Hepatic stellate cell (primary cell): ENCODE results near the gene PTX4.
"Not testable (repeated sequence)": the region's sequence is repeated elsewhere in the genome, so short reads cannot be mapped to it uniquely, and the experiment has no call there.

ENCODE experiments used
- DNase-seq: peaks from one replicate; pipeline ENCODE4 v3.0.0; 2011; ENCODE audit warnings: low spot score

Gene PTX4

DNA sequence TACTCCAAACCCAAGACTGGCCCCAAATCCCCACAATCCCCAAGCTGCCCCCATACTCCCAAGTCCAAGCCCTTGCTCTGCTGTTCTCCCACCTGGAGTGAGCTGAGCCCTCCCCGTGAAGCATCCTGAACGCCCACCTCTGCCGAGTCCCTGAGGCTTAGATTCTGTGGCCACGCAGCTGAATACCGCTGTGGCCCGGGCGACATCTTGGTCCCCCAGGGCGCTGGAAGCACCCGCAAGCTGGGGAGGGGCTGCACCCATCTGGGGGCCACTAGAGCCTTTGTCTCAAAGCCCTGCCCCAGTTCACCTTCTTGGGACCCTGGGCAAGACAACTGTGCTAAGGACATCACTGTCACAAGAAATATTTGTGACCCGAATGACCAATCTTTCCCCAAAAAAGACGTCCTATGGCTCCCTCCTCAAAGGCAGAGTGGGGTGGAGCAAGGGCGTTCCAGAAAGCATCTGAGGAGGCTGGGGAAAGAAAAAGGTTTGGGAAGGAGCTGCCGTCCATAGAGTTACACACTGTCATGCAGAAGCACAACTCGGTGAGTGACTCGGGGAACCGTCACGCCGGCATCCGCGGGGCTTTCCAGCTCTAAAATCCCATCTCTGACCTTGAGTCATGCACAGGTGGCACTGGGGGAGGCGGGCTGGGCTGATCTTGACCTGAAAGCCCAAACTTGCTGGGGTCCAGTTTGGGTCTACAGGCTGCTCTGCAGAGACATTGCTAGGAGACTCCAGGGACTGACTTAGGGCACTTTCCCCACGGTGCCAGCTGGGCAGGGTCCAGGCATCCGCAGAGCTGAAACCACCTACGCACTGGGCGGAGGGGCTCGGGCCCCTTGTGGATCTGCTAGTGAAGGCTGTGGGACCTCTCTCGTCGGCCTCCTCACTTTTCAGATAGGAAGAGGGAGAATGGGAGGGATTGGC lies 6.6 kb downstream of the PTX4 start:
- peak; percentile 27 for DNase-seq

DNA sequence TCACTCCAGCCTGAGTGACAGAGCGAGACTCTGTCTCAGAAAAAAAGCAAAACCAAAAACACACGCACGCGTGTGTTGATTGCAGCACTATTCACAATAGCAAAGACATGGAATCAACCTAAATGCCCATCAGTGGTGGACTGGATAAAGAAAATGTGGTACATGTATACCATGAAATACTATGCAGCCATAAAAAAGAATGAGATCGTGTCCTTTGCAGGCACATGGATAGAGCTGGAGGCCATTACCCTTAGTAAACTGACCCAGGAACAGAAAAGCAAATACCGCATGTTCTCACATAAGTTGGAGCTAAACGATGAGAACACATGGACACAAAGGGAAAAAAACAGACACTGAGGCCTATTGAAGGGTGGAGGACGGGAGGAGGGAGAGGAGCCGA lies 9.8 kb downstream of the PTX4 start:
- DNase-seq: not testable (repeated sequence)

DNA sequence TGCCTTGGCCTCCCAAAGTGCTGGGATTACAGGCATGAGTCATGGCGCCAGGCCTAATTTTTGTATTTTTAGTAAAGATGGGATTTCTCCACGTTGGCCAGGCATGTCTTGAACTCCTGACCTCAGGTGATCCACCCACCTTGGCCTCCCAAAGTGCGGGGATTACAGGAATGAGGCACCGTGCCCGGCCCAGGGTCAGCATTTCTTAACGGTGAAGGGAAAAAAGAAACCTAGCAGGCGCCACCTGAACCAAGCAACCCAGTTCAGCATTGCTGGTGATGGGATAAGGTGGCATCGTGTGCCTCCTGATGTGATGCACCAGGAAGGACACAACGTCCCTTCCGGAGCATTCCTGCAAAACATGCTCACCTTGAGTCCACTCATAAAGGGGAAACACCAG lies 11.7 kb downstream of the PTX4 start:
- DNase-seq: no peak

DNA sequence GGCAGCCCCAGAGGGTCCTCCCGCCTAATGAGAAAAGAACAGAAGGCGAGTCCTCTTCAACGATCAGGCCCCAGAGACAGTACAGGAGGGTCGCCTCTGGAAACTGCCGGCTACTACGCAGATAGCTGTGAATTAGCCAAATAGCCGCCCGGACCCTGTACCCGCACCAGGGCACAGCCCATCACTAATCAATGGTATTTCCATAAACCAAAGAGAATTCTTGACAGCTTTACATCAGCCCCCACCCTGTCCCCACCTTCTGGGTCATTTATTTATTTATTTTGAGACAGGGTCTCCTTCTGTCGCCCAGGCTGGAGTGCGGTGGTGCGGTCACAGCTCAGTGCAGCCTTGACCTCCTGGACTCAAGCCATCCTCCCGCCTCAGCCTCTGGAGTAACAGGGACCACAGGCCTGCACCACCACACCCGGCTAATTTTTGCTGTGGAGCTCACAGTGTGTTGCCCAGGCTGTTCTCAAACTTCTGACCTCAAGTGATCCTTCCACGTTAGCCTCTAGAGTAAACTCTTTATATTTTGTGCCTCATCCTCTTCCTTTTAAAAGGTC lies 13.1 kb downstream of the PTX4 start:
- DNase-seq: no peak

DNA sequence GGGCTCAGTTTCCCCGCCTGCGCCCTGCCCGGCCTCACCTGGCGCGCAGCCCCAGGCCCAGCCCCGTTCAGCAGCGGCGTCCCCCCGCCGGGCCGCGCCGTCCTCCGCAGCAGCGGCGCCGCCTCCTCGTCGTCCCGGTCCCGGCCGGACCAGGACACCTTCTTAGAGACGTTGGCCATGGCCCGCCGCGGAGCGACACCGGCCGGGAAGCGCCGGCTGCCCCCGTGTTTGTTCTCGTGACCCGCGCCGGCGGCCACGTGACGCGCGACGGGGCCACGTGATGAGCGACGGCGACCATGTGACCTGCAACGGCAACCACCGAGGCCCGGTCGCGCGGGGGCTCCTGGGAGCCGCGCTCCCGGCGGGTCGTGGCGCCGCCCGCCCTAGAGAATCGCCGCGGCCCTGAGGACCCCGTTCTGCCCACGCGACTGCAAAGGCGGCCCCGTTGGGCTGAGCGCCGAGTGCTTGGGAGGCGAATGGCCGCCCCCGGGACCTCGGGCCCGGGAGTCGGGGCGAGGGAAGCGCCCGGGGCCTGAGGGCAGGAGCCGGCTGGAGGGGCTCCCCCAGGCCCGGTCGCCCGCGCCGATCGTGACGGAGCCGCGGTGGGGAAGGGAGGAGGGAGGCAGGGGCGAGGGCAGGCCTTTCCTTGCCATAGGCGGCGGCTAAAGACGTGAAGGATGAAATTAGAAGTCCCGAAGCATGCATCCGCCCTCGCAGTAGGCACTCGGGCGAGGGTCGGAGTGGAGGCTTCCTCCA lies 13.8 kb downstream of the PTX4 start, which contains the start of gene CLCN7:
Gene CLCN7 (minus strand): TSS at position 233 of the 756 bp plus-strand sequence. CDS start 54 bp downstream, at position 179.
- DNase-seq: peak; percentile 97

DNA sequence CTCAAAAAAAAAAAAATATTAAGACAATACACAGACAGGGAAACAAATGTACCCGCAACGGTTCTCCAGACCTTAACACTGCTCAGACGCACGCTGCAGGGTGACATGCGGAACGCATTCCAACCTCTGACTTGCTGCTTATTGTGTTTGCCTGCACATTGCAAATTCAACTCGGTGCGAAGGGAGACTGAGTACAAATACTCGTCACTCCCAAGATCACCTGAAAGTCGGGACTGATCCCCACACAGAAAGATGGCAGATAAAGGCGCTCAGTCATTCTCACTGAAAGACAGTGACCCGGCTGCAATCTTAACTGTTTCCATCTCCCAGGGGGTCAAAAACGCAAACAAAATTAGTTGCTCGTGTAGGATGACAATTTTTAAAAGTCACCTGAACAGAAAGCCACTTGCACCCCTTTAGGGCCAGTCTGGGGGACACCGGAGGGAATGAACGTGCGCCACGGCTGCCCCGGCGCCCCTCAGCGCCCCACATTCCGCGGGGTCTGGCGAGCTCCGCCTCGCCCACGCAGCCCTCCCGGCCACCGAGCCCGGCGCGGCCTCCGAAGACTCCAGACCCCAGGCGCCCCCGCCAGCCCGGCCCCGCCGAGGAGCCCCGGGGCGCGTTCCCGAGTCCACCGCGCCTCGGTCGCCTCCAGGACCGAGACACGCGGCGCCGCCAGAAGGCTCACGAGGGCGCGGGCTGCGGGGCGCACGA lies 14.5 kb downstream of the PTX4 start:
- peak; percentile 35 for DNase-seq

DNA sequence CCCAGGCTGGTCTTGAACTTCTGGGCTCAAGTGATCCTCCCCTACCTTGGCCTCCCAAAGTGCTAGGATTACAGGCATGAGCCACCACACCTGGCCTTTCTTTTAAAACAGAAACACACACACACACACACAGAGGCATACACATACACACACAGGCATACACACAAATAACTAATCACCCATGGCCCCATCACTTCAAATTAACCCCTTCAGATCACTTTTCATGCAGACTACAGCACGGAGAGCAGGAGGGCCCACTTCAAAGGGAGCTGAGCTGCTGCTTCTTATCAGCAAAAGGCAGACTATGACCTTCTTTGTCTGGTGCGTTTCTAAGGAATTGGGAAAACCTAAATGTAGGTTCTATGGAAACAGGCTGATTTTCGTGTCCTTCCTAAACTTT lies 15.8 kb downstream of the PTX4 start:
- no peak for DNase-seq

DNA sequence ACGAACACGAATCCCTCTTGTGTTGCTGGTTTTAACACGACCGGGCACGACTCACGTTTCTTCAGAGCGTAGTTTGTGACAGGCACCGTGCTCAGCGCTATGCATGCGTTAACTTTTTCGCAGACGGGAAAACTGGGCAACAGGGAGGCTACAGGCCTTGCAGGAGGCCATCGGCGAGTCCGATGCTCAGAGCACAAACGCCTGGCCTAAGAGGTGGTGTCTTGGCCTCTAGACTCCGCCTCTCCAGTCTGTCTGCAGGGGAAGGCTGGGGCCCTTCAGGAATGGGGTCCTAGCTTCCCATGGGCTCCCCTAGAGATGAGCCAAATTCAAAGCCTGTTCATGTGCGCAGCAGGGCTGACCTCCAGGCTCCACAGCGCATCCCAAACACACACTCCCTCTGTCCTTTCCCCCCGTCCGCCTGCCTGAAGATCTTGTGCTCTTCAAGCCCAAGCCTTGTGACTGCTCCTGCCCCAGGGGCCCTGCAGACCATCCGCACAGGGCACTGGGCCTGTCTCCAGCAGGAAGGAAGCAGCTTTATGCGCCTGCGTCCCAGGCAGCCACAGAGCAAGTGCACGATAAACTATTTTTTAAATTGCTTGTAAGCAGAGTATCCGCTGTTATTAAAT lies 17.1 kb downstream of the PTX4 start:
- no peak for DNase-seq

DNA sequence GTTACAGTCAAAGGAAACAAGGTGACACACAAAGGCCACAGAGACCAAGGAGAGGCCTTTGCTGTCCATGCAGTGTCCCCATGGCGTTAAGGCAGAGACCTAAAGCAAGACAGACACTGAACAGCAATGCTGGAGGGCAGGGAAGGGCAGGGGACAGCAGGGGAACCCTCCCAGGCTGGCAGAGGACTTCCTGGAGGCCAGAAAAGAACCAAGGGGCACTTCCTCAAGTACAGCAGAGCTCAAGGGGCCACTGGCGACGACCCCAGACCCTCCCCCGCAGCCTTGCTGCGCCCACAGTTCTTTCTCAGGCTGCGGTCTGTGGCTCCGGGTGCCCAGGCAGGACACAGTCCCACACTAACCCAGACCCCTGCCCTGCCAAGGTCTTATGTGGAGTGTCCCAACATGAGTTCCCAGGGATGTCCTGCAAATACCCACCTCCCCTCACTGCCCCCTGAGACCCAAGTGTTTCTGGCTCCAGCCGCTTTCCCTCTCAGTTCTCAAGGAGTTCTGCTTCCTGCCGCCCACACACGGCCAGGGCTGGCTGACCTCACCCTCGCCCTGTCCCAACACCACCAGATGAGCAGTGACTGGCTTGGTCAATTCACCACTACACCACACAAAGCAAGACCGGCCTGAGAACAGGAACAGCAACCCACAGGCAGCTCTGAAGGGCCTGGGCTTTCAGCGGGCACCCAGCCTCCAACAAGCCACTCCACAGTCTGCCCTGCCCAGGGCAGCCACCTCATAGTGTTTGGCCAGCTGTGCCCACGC lies 18.1 kb downstream of the PTX4 start:
- DNase-seq: peak; percentile 48

DNA sequence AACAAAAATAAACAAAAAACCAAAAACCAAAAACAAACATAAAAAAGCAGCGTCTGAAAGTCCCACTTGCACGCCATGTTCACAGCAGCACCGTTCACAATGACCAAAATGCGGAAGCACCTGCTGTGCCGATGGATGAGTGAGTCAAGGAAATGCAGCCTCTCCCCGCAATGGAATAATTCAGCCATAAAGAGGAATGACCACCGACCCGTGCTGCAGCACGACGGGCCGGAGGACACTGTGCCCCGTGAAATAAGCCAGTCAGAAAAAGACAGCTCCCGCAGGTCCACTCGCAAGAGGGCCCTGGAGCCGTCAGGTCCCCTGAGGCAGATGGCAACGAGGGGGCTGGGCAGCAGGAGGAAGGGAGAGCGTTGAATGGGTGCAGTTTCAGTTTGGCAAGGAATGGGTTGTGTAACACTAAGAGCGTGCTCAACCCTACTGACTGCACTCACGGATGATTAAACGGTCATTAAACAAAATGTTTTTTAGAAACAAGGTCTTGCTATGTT lies 19.0 kb downstream of the PTX4 start:
- DNase-seq: no peak

DNA sequence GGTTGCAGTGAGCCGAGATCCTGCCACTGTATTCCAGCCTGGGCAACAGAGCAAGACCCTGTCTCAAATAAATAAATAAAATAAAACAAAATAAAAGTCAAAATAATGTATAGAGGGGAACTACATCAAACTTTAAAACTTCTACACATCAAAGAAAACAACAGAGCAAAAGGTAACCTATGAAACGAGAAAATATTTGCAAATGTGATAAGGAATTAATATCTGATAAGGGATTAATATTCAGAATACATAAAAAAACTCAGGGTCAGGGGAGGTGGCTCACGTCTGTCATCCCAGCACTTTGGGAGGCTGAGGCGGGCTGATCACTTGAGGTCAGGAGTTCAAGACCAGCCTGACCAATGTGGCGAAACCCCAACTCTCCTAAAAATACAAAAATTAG lies 19.6 kb downstream of the PTX4 start:
- not testable (repeated sequence) for DNase-seq

DNA sequence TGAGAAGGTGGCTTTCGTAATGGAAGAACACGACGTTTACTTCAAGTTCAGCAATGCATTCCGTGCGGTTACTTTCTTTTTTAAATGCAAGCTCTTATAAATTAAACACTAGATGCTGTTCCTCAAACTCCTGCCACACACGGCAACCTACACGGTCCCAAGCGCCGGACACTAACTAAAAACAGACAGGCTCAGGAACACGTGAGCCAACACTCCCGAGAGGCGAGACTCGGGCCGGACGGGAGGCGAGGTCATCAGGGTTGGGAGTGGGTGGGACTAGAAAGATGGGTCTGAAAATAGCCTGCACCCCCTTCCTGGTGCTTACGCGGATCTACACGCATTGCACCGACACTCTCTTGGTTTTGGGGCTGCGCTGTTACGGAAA lies 20.3 kb downstream of the PTX4 start:
- no peak for DNase-seq

DNA sequence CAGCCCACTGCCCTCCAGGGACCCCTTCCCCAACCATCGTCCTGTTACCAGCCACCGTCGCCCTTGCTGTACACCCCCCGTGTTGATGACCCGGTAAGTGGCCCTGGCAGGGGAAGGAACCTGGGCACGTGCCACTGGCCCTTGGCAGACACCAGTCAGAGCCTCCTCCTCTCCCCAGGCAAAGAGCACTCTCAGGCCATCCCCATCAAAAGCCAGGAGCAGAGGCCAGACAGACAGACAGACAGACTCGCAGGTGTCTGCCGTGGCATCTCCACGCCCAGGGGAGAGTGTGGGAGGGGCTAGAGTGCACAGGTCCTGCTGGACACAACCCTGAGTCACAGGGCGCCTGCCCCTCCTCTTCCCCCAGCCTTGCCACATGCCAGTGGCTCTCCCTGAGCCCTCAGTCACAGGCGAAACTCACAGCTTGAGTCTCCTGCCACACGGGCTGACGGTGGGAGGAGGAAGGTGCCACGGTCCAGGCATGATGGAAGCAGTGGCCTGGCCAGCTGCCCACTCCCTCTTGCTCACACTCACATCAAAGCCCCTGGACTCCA lies 21.7 kb downstream of the PTX4 start:
- no peak for DNase-seq

DNA sequence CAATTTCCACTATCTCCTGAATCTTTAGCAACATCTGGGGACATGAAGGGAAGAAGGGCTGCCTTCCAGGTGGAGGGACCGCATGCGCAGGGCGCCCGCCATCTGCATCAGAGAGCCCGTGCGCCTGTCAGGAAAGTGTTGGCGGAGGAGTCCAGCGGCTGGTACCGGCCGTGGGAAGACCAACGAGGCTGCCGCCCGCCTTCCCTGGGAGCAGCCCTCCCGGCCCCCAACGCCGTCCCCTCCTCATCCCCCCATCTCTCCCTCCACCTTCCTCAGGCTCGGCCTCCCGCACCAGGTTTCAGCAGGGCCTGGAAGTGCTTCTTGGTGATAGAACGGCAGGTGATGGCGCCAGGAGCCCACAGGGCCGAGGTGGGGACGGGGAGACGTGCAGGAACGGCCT lies 22.7 kb downstream of the PTX4 start:
- no peak for DNase-seq

DNA sequence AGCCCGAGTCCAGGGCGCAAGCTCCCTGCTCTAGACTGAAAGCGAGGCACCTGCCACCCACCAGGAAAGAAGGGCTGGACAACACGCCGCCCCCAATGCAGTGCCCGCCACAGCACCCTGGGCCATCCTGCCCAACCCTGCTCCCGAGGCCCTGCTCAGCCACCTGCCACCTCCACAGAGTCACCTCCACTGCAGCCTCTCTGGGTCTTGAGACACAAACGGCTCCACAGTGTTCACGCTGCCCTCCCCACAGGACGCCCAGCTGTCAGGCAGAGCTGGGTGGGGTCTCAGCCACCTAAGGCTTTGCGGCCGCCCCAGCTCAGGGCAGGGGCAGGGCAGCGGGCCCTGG lies 23.2 kb downstream of the PTX4 start:
- no peak for DNase-seq

DNA sequence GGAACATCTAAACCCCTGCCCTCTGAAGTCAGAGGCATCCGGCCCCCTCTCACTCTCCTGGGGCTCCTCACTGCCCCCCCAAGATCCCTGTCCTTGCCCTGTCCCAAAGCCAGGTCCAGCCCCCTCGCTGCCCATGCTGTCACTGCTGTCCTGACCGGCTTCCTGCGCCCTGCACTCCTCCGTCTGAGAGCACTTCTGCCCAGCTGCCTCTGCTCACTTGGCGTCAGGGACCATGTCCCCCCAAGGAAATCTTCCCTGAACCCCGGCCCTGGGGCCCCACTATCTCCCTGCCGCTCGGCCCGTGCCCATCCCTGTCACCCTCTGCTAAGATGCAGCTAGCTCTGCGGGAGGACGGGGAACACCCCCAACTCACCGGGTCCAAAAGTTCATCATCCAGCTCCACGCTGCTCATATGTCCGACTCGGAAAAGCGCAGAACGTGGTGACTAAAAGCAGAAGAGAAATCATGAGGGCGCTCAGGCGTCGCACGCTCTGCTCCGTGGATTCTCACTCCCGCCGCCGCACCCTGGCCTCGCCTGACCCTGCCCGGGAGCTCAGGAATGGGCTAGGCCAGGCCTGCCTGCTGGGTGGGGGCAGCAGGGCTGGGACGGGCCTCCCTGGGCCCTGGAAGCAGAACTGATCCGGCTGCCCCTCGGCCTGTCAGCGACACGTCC lies 23.7 kb downstream of the PTX4 start:
- no peak for DNase-seq

DNA sequence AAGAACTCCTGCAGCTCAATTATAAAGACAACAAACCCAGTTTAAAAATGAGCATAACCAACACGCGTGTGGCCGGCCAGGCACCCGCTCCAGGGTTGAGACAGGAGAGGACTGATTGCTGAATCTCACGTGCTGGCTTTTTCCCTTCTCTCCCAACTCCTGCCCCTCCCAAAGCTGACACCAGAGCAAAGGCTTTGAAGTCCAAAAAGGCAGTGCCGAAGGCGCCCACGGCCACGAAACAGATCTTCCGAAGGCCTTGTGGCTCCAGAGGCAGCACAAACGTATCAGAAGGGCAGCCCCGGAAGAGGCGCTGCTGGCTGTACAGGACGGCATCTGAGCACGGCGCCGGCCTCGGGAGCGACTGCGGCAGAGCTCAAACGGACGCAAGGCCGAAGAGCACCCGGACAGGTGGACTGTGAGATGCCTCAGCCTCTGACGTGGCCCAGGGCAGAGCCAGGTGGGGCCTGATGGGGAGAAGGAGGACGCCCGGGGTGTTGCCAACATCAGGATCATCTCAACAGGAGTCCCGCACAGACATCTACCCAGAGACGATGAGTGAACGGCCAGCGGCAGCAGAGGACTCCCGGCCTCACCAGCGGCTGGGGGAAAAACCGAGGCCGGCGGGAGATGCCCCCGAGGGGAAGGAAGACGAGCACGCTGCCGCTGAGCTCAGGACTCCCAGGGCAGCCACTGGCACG lies 24.4 kb downstream of the PTX4 start:
- DNase-seq: no peak

DNA sequence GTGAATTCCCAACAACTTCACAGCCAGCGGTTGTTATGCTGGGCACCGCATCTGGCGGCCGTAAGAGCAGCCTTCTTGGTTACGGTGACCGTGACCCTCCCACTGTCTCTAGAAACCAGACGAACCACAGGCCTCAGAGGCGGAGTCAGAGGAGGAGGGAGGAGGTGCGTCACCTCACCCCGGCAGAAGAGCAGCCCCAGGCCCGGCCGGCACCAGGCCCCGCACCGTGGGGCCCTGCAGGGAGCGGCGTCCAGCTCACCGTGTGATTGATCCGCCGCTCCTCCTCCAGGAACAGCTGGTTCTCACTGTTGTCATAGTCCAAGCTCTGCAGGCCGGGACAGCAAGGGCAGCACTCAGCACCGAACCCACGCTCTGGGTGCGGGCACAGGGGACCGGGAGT lies 27.6 kb downstream of the PTX4 start:
- DNase-seq: no peak

DNA sequence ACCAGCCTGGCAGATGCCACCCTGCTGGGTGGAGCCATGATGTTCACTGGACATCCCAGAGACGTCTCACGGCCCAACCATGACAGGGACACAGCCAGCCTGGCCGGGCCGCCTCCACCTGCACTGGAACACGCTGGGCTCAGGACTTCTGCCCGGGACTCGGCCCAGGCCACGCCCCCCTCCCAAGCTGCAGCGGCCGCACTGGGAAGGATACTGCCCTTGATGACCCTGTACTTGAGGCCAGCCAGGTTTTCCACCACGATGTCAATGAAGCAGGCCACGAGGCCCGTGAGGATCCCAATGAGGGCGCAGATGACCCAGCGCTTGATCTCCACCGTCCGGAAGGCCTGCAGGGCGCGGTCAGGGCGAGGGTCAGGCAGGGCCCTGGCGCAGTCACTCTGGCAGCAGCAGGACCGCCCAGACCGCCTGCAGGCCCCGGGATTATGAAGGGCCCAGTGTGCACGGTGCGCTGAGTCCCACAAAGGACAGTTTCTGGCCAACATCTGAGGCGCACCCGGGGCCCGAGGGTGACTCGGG lies 28.1 kb downstream of the PTX4 start:
- no peak for DNase-seq
